HCT116 (cell line): ENCODE measurements around the gene ATP6V0C. TPM values are rescaled to one million over a fixed set of nuclear protein-coding genes. Genes with fewer than 3 reads are reported as not detected.

Source experiments
- ATAC-seq: fragments of 200-7000 bp; cut with Tn5 transposase; 2 replicates; pipeline ENCODE4 v1.9.1; 2020; ENCODE audit warnings: mild to moderate bottlenecking, moderate library complexity
- BruUV-seq: library from RNA; stranded (reverse); fragments of 400-500 nt; replicated peaks from 2 replicates; lab custom pipeline; 2021; lab: Mats Ljungman, UMichigan
- CTCF ChIA-PET: fragments of 300-600 bp; sonication (Branson Sonifier 250); formaldehyde crosslinking; loops from one replicate; lab custom pipeline; 2021; ENCODE audit warnings: antibody characterized with exemption; lab: Charles Lee
- POLR2A ChIA-PET: fragments of 300-600, 350-600 bp; sonication (Branson Sonifier 250); formaldehyde crosslinking; loops from one replicate; lab custom pipeline; 2021; ENCODE audit warnings: antibody characterized with exemption; lab: Charles Lee
- RAD21 ChIA-PET, 2 experiments: fragments of 300-600 bp; sonication (Branson Sonifier 250); formaldehyde crosslinking; loops; one replicate each; lab custom pipeline; 2023; ENCODE audit warnings: low total read pairs in 2 of 2; ENCODE audit not compliant: uncharacterized antibody in 2 of 2, unreplicated experiment in 2 of 2, low non-redundant PET in 1 of 2; lab: Charles Lee
- DNase-seq: peaks from one replicate; pipeline ENCODE4 v3.0.0-alpha.2; 2010; ENCODE audit warnings: low read depth, low spot score
- H2AFZ ChIP-seq: fragments of 200-600 bp; shearing (Covaris generic), sonication (generic); 2 replicates; pipeline ENCODE4 v1.6.1; 2017; ENCODE audit warnings: low read depth, mixed run types, mixed read lengths, antibody characterized with exemption, low read length; ENCODE audit not compliant: poor library complexity, severe bottlenecking
- H3K27ac ChIP-seq: 2 replicates; pipeline ENCODE4 v1.5.1; 2012; ENCODE audit warnings: low read depth, low read length
- H3K27me3 ChIP-seq: fragments of 200-600 bp; sonication (generic); 2 replicates; pipeline ENCODE4 v1.6.1; 2016; ENCODE audit warnings: mixed run types, low read length, mixed read lengths; ENCODE audit not compliant: insufficient read depth
- H3K36me3 ChIP-seq, 2 experiments: fragments of 200-500 bp in 1 of 2; fragments of 200-600 bp in 1 of 2; sonication (Bioruptor generic) in 1 of 2; sonication (generic) in 1 of 2; 2 replicates each; pipeline versions ENCODE4 v1.5.1 to v1.6.1; 2014 to 2016; ENCODE audit warnings: low read length in 2 of 2, inconsistent platforms in 1 of 2, mixed read lengths in 1 of 2, mixed run types in 1 of 2; ENCODE audit not compliant: insufficient read depth in 2 of 2, control insufficient read depth in 1 of 2
- H3K4me1 ChIP-seq, 2 experiments: fragments of 200-600 bp in 1 of 2; sonication (generic) in 1 of 2; 2 replicates each; pipeline versions ENCODE4 v1.5.1 to v1.6.1; 2012 to 2017; ENCODE audit warnings: low read length in 2 of 2, inconsistent platforms in 1 of 2, mild to moderate bottlenecking in 1 of 2, mixed read lengths in 1 of 2, mixed run types in 1 of 2, moderate library complexity in 1 of 2; ENCODE audit not compliant: insufficient read depth in 2 of 2, control insufficient read depth in 1 of 2
- H3K4me2 ChIP-seq: fragments of 200-600 bp; sonication (generic); 2 replicates; pipeline ENCODE4 v1.6.1; 2017; ENCODE audit warnings: mixed run types, low read length, mixed read lengths
- H3K4me3 ChIP-seq, 2 experiments: fragments of 200-600 bp in 1 of 2; sonication (generic) in 1 of 2; replicated peaks in 1 of 2; 2 replicates each; pipeline ENCODE4 v1.5.1; 2011 to 2016; ENCODE audit warnings: low read length in 2 of 2, control low read depth in 1 of 2, low read depth in 1 of 2, mild to moderate bottlenecking in 1 of 2, mixed read lengths in 1 of 2, mixed run types in 1 of 2
- H3K79me2 ChIP-seq: fragments of 200-600 bp; sonication (generic); 2 replicates; pipeline ENCODE4 v1.6.1; 2017; ENCODE audit warnings: mild to moderate bottlenecking, mixed run types, low read length, moderate library complexity, mixed read lengths; ENCODE audit not compliant: insufficient read depth
- H3K9ac ChIP-seq: fragments of 200-600 bp; sonication (generic); 2 replicates; pipeline ENCODE4 v1.6.1; 2016; ENCODE audit warnings: low read length, mixed read lengths
- H3K9me2 ChIP-seq: fragments of 200-600 bp; sonication (generic), shearing (Covaris generic); 2 replicates; pipeline ENCODE4 v1.6.1; 2017; ENCODE audit warnings: mixed run types, mild to moderate bottlenecking, moderate library complexity; ENCODE audit not compliant: insufficient read depth
- H3K9me3 ChIP-seq, 2 experiments: fragments of 200-500 bp in 1 of 2; fragments of 200-600 bp in 1 of 2; sonication (Bioruptor generic) in 1 of 2; sonication (generic) in 1 of 2; 2 replicates each; pipeline ENCODE4 v1.6.1; 2014 to 2017; ENCODE audit warnings: low read length in 2 of 2, mixed read lengths in 2 of 2, inconsistent platforms in 1 of 2, low read depth in 1 of 2, mild to moderate bottlenecking in 1 of 2, mixed run types in 1 of 2, moderate library complexity in 1 of 2; ENCODE audit not compliant: control insufficient read depth in 1 of 2, insufficient read depth in 1 of 2
- H4K20me1 ChIP-seq: fragments of 200-600 bp; sonication (generic), shearing (Covaris generic); 2 replicates; pipeline ENCODE4 v1.6.1; 2017; ENCODE audit warnings: mixed run types, mild to moderate bottlenecking, moderate library complexity; ENCODE audit not compliant: insufficient read depth
- ATF3 ChIP-seq: IDR thresholded peaks from 2 replicates; pipeline ENCODE4 v1.6.1; 2012
- CBX3 ChIP-seq: IDR thresholded peaks from 2 replicates; pipeline ENCODE4 v1.6.1; 2012; ENCODE audit warnings: low read depth
- CEBPB ChIP-seq: IDR thresholded peaks from 2 replicates; pipeline ENCODE4 v1.6.1; 2012; ENCODE audit warnings: low read depth
- CTCF ChIP-seq, 3 experiments: fragments of 200-600 bp in 1 of 3; sonication (generic) in 1 of 3; IDR thresholded peaks in 2 of 3; conservative IDR thresholded peaks in 1 of 3; 2 replicates each; pipeline ENCODE4 v1.5.1; 2012 to 2017; ENCODE audit warnings: low read depth in 2 of 3, low read length in 2 of 3, antibody characterized with exemption in 1 of 3, borderline replicate concordance in 1 of 3, control low read depth in 1 of 3, mild to moderate bottlenecking in 1 of 3, mixed read lengths in 1 of 3, mixed run types in 1 of 3, moderate library complexity in 1 of 3; ENCODE audit not compliant: insufficient read depth in 1 of 3
- EGR1 ChIP-seq: IDR thresholded peaks from 2 replicates; pipeline ENCODE4 v1.6.1; 2012; ENCODE audit warnings: low read depth
- ELF1 ChIP-seq: IDR thresholded peaks from 2 replicates; pipeline ENCODE4 v1.6.1; 2012; ENCODE audit warnings: low read depth, borderline replicate concordance
- EZH2 ChIP-seq: fragments of 200-600 bp; sonication (generic); IDR thresholded peaks from 2 replicates; pipeline ENCODE4 v1.6.1; 2017; ENCODE audit warnings: antibody characterized with exemption, mixed run types
- FOSL1 ChIP-seq: IDR thresholded peaks from 2 replicates; pipeline ENCODE4 v1.6.1; 2012; ENCODE audit warnings: low read depth
- JUND ChIP-seq: IDR thresholded peaks from 2 replicates; pipeline ENCODE4 v1.6.1; 2012
- SIN3A ChIP-seq: IDR thresholded peaks from 2 replicates; pipeline ENCODE4 v1.6.1; 2012; ENCODE audit warnings: low read depth
- SRF ChIP-seq: IDR thresholded peaks from 2 replicates; pipeline ENCODE4 v1.6.1; 2012; ENCODE audit warnings: low read depth
- YY1 ChIP-seq: IDR thresholded peaks from 2 replicates; pipeline ENCODE4 v1.6.1; 2011; ENCODE audit warnings: low read length, low read depth, moderate library complexity, mild to moderate bottlenecking; ENCODE audit not compliant: insufficient replicate concordance; ENCODE audit errors: extremely low read depth
- ZFX ChIP-seq: fragments of 450-650 bp; IDR thresholded peaks from 2 replicates; pipeline ENCODE4 v1.6.1; 2017
- ZNF274 ChIP-seq: fragments of 200-500 bp; sonication (Bioruptor generic); IDR thresholded peaks from 2 replicates; pipeline ENCODE4 v1.6.1; 2014; ENCODE audit warnings: mild to moderate bottlenecking, low read depth, low read length, inconsistent platforms
- intact Hi-C: fragments of 100-400 bp; cut with micrococcal nuclease; formaldehyde crosslinking; loops from 2 replicates; pipeline ENCODE4 v1.10.0; 2022
- total RNA-seq: library from RNA; stranded (reverse); gene quantifications from one replicate; pipeline ENCODE4 v1.2.1, GENCODE V29; 2021; ENCODE audit not compliant: unreplicated experiment
- TF ChIP-seq, protein P1 (sequence below): IDR thresholded peaks from 2 replicates; pipeline ENCODE4 v1.6.1; 2011; ENCODE audit warnings: mild to moderate bottlenecking, low read length, moderate library complexity; ENCODE audit not compliant: insufficient replicate concordance; ENCODE audit errors: extremely low read depth
- TF ChIP-seq, protein P2 (sequence below): IDR thresholded peaks from 2 replicates; pipeline ENCODE4 v1.6.1; 2012; ENCODE audit warnings: low read depth

The ATP6V0C gene
- total RNA-seq, 1 experiment from 2014 or later, result 187 TPM

- H3K36me3 ChIP-seq, result no peaks in the 10 kb centered on the region
- no peak overlapping the region for H3K4me3 ChIP-seq
- H3K4me1 ChIP-seq, result peaks cover 33 to 65% of the 10 kb centered on the region in 2 experiments
- POLR2A ChIA-PET, result no interaction called here
- RAD21 ChIA-PET, result no interaction called here
- no peak overlapping the region for H3K4me2 ChIP-seq
- BruUV-seq, result no TSS peak
- no peak overlapping the region for H3K9ac ChIP-seq
- H3K27ac ChIP-seq, result no peak overlapping the region; the same call in 1 of the 2 replicates
- intact Hi-C loops, result no loop called here
- H3K9me3 ChIP-seq, result no peaks in the 10 kb centered on the region
- no peaks in the 10 kb centered on the region for H3K9me2 ChIP-seq
- H2AFZ ChIP-seq, result no peak overlapping the region
- ATAC-seq (no peak), DNase-seq (no peak)
- TF ChIP-seq, protein P1, sequence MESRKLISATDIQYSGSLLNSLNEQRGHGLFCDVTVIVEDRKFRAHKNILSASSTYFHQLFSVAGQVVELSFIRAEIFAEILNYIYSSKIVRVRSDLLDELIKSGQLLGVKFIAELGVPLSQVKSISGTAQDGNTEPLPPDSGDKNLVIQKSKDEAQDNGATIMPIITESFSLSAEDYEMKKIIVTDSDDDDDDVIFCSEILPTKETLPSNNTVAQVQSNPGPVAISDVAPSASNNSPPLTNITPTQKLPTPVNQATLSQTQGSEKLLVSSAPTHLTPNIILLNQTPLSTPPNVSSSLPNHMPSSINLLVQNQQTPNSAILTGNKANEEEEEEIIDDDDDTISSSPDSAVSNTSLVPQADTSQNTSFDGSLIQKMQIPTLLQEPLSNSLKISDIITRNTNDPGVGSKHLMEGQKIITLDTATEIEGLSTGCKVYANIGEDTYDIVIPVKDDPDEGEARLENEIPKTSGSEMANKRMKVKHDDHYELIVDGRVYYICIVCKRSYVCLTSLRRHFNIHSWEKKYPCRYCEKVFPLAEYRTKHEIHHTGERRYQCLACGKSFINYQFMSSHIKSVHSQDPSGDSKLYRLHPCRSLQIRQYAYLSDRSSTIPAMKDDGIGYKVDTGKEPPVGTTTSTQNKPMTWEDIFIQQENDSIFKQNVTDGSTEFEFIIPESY, result no peak
- TF ChIP-seq EZH2, result no peak
- TF ChIP-seq, protein P2, sequence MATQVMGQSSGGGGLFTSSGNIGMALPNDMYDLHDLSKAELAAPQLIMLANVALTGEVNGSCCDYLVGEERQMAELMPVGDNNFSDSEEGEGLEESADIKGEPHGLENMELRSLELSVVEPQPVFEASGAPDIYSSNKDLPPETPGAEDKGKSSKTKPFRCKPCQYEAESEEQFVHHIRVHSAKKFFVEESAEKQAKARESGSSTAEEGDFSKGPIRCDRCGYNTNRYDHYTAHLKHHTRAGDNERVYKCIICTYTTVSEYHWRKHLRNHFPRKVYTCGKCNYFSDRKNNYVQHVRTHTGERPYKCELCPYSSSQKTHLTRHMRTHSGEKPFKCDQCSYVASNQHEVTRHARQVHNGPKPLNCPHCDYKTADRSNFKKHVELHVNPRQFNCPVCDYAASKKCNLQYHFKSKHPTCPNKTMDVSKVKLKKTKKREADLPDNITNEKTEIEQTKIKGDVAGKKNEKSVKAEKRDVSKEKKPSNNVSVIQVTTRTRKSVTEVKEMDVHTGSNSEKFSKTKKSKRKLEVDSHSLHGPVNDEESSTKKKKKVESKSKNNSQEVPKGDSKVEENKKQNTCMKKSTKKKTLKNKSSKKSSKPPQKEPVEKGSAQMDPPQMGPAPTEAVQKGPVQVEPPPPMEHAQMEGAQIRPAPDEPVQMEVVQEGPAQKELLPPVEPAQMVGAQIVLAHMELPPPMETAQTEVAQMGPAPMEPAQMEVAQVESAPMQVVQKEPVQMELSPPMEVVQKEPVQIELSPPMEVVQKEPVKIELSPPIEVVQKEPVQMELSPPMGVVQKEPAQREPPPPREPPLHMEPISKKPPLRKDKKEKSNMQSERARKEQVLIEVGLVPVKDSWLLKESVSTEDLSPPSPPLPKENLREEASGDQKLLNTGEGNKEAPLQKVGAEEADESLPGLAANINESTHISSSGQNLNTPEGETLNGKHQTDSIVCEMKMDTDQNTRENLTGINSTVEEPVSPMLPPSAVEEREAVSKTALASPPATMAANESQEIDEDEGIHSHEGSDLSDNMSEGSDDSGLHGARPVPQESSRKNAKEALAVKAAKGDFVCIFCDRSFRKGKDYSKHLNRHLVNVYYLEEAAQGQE, result no peak
- no peak for TF ChIP-seq JUND
- no peak for TF ChIP-seq ZFX
- no peak for TF ChIP-seq EGR1
- TF ChIP-seq CTCF (IDR thresholded peaks at IDR 0.05 in 2 of 3, conservative IDR thresholded peaks at IDR 0.05 in 1 of 3; ENCODE audit: borderline replicate concordance in 1 of 3, insufficient read depth in 1 of 3, low read depth in 2 of 3, low read length in 2 of 3), result no peak
- TF ChIP-seq FOSL1, result no peak
- no peak for TF ChIP-seq ATF3
- TF ChIP-seq ELF1, result no peak
- TF ChIP-seq SIN3A, result no peak
- TF ChIP-seq ZNF274, result no peak
- TF ChIP-seq YY1, result no peak
- TF ChIP-seq CBX3, result no peak
- TF ChIP-seq SRF, result no peak
- TF ChIP-seq CEBPB, result no peak
- CTCF ChIA-PET, result no interaction called here
- H3K79me2 ChIP-seq, result peaks cover 20% of the 10 kb centered on the region; the same call in 1 of the 2 replicates
- no peaks in the 10 kb centered on the region for H4K20me1 ChIP-seq
- no peaks in the 10 kb centered on the region for H3K27me3 ChIP-seq
These were observed 41.3 kb upstream of the ATP6V0C start for GRCh38 chr16:2472488-2472864.
